Glomerular endothelial cell (primary cell): ENCODE measurements around the gene SORCS2. TPM values are rescaled to one million over a fixed set of nuclear protein-coding genes. Genes with fewer than 3 reads are reported as not detected.

ENCODE experiments used
- DNase-seq: peaks from one replicate; pipeline ENCODE4 v3.0.0-alpha.2; 2011; ENCODE audit warnings: low read depth, low spot score; ENCODE audit errors: extremely low read depth
- total RNA-seq: library from RNA; depleted of rRNA; stranded (reverse); fragments of >200 nt; gene quantifications from 2 replicates; pipeline ENCODE4 v1.2.3, GENCODE V29; 2015

Gene SORCS2
- total RNA-seq, 1 donor from 2014 or later = 0.64 TPM

GRCh38 chr4:7398104-7398423 is 205.7 kb downstream of the SORCS2 start:
- DNase-seq = no peak

GRCh38 chr4:7398788-7399439 is 206.6 kb downstream of the SORCS2 start:
- no peak for DNase-seq

- DNase-seq = no peak
Observed at GRCh38 chr4:7399440-7400234, 207.3 kb downstream of the SORCS2 start.

- DNase-seq = no peak
Observed at GRCh38 chr4:7400671-7401298, 208.4 kb downstream of the SORCS2 start.

- DNase-seq = no peak
Observed at GRCh38 chr4:7402526-7402925, 210.2 kb downstream of the SORCS2 start.

- no peak for DNase-seq
Observed at GRCh38 chr4:7403001-7403400, 210.7 kb downstream of the SORCS2 start.

GRCh38 chr4:7408166-7408565 is 215.8 kb downstream of the SORCS2 start:
- DNase-seq = no peak

GRCh38 chr4:7410446-7410845 is 218.1 kb downstream of the SORCS2 start:
- DNase-seq = no peak

GRCh38 chr4:7411491-7411890 is 219.2 kb downstream of the SORCS2 start:
- no peak for DNase-seq

- DNase-seq = no peak
Observed at GRCh38 chr4:7411896-7412553, 219.7 kb downstream of the SORCS2 start.

- no peak for DNase-seq
Observed at GRCh38 chr4:7412554-7412912, 220.2 kb downstream of the SORCS2 start.

GRCh38 chr4:7414046-7414445 is 221.7 kb downstream of the SORCS2 start:
- no peak for DNase-seq

GRCh38 chr4:7414736-7415510 is 222.6 kb downstream of the SORCS2 start:
- no peak for DNase-seq

GRCh38 chr4:7415927-7416686 is 223.8 kb downstream of the SORCS2 start:
- no peak for DNase-seq

GRCh38 chr4:7416745-7417432 is 224.6 kb downstream of the SORCS2 start:
- no peak for DNase-seq

GRCh38 chr4:7417639-7418038 is 225.3 kb downstream of the SORCS2 start:
- no peak for DNase-seq

- no peak for DNase-seq
Observed at GRCh38 chr4:7418131-7418943, 226.0 kb downstream of the SORCS2 start.

GRCh38 chr4:7419961-7420660 is 227.8 kb downstream of the SORCS2 start:
- no peak for DNase-seq
